ENCODE data around the gene SPART.
"Not testable (repeated sequence)": the region's sequence is repeated elsewhere in the genome, so short reads cannot be mapped to it uniquely, and the experiment has no call there.

SPART gene

DNA sequence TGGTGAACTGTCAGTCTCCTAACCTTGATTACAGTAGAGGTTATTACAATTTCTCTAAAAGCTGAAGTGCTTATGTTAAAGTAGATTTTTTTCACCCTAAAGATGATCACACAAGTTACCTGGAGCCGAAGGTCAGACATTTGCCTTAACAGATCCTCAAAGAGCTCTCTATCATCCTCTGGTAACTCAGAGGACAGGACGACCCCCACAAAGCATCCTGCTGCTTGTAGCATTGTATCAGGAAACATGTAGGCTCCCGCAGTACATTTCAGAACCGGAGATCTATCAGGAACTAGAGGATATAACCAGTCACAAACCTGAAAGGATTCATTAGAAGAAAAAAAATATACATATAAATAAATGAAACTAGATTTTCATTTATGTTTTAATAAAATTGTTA, 14.9 kb downstream of the SPART start:
- H3K4me1 Mint-ChIP-seq: peaks cover 27% of the 10 kb centered on the region
- no peak overlapping the region for H3K4me3 Mint-ChIP-seq
- H3K27ac Mint-ChIP-seq: peak overlapping the region in 1 of 3 experiments; percentile 68
- peaks cover 46% of the 10 kb centered on the region for H3K36me3 Mint-ChIP-seq (ENCODE audit: low read depth)
- TF ChIP-seq, protein P1, sequence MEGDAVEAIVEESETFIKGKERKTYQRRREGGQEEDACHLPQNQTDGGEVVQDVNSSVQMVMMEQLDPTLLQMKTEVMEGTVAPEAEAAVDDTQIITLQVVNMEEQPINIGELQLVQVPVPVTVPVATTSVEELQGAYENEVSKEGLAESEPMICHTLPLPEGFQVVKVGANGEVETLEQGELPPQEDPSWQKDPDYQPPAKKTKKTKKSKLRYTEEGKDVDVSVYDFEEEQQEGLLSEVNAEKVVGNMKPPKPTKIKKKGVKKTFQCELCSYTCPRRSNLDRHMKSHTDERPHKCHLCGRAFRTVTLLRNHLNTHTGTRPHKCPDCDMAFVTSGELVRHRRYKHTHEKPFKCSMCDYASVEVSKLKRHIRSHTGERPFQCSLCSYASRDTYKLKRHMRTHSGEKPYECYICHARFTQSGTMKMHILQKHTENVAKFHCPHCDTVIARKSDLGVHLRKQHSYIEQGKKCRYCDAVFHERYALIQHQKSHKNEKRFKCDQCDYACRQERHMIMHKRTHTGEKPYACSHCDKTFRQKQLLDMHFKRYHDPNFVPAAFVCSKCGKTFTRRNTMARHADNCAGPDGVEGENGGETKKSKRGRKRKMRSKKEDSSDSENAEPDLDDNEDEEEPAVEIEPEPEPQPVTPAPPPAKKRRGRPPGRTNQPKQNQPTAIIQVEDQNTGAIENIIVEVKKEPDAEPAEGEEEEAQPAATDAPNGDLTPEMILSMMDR (IDR thresholded peaks at IDR 0.05; ENCODE audit: unreplicated experiment in 3 of 3): no peak
- H3K9me3 Mint-ChIP-seq: no peaks in the 10 kb centered on the region
- H3K27me3 Mint-ChIP-seq (ENCODE audit: low read depth): no peaks in the 10 kb centered on the region

DNA sequence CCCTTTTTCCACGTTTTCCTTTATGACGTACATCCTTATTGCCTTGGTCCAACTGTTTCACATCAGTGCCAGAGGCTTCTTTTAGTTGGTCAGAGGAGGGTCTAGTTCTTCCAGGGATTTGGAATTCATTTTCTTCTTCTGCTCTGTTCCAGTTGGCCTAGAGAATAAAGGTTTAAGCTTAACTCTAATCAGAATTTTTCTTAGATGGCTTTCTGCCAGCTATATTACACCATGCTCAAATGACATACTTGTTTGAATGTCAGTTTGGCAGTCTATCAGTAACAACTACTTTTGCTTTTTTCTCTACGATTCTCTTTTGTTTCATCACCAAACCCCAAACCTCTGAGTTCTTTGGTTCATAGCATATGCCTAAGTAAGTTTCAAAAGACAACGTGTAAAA, 16.8 kb downstream of the SPART start:
- Mint-ChIP-seq H3K27me3 (ENCODE audit: low read depth) (no peaks in the 10 kb centered on the region), H3K36me3 (ENCODE audit: low read depth) (peaks cover 56% of the 10 kb centered on the region), H3K9me3 (no peaks in the 10 kb centered on the region), H3K4me3 (no peak overlapping the region), H3K4me1 (peaks cover 30% of the 10 kb centered on the region), H3K27ac (no peak overlapping the region)
- TF ChIP-seq, protein P1 (IDR thresholded peaks at IDR 0.05; ENCODE audit: unreplicated experiment in 3 of 3): no peak

DNA sequence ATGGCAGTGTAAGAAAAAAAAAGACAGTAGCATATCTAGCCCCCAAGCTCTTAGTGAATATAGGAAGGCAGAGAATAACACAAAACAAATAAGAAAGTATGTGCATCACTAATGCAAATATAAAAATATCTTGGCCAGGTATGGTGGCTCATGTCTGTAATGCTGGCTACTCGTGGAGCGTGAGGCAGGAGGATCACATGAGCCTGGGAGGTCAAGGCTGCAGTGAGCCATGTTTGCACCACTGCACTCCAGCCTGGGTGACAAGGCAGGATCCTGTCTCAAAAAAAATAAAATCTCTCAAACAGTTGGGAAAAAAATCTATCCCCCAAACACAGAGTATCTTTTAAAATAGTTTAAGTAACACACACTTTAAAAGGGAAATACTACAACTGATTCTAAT, 17.4 kb downstream of the SPART start:
- TF ChIP-seq, protein P1 (IDR thresholded peaks at IDR 0.05; ENCODE audit: unreplicated experiment in 3 of 3): no peak
- H3K27me3 Mint-ChIP-seq (ENCODE audit: low read depth): no peaks in the 10 kb centered on the region
- peaks cover 28% of the 10 kb centered on the region for H3K4me1 Mint-ChIP-seq
- peaks cover 57% of the 10 kb centered on the region for H3K36me3 Mint-ChIP-seq (ENCODE audit: low read depth)
- no peaks in the 10 kb centered on the region for H3K9me3 Mint-ChIP-seq
- no peak overlapping the region for H3K4me3 Mint-ChIP-seq
- no peak overlapping the region for H3K27ac Mint-ChIP-seq

DNA sequence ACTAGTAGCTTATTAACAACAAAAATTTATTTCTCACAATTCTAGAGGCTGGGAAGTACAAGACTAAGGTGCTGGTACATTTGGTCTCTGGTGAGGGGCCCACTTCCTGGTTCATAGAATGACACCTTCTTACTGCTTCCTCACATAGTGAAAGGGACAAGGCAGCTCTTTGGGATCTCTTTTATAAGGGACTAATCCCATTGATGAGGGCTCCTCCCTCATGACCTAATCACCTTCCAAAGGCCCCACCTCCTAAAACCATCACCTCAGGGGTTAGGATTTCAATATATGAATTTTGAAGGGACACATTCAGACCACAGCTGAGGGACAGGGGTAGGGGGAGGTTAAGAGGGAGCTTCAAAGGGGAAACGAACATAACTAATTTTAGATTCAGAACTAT, 20.3 kb downstream of the SPART start:
- peaks cover 24% of the 10 kb centered on the region for H3K4me1 Mint-ChIP-seq
- TF ChIP-seq, protein P1 (IDR thresholded peaks at IDR 0.05; ENCODE audit: unreplicated experiment in 3 of 3): no peak
- H3K9me3 Mint-ChIP-seq: no peaks in the 10 kb centered on the region
- no peak overlapping the region for H3K27ac Mint-ChIP-seq
- H3K27me3 Mint-ChIP-seq (ENCODE audit: low read depth): no peaks in the 10 kb centered on the region
- H3K36me3 Mint-ChIP-seq (ENCODE audit: low read depth): peaks cover 76% of the 10 kb centered on the region
- no peak overlapping the region for H3K4me3 Mint-ChIP-seq

DNA sequence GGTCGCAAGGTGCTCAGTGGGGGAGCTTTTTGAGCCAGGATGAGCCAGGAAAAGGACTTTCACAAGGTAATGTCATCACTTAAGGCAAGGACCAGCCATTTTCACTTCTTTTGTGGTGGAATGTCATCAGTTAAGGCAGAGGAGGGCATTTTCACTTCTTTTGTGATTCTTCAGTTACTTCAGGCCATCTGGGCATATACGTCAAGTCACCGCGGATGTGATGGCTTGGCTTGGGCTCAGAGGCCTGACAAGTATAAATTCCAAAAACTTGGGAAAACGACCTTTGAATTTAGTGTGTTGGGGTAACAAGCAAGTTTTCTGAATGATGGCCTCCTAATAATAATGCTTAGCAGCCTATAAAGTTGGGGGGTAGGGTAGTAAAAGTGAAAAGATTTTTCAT, 21.3 kb downstream of the SPART start:
- not testable (repeated sequence) for H3K4me3 Mint-ChIP-seq; H3K27me3 Mint-ChIP-seq (ENCODE audit: low read depth); H3K9me3 Mint-ChIP-seq; H3K27ac Mint-ChIP-seq
- Mint-ChIP-seq H3K36me3 (ENCODE audit: low read depth) (peaks cover 76% of the 10 kb centered on the region), H3K4me1 (peaks cover 21% of the 10 kb centered on the region)

DNA sequence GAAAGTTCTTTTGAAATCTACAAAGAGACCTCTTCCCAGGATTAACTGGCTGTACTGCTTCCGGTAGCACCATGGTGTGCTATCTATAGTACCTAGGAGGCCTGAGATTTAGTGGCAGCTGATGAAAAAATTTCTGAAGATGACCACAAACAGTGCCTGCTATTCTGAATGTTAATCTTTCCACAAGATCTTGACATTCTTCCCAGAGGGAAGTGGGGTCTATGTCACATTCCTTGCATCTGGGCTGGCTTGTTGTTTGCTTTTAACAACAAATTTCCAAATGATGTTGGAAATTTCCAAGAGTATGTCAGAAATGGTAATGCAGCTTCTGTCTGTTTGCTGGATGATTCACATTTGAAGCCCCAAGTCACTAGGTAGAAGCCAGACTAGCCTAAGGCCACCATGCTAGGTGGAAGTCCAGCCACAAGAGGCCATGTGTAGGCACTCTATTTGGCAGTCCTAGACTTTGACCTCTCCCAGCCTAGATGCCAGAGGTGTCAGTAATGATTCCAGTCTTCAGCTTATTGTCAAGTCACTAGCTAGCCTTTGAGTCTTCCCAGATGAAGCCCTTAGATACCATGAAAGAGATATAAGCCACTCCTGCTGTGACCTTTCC, 22.1 kb downstream of the SPART start:
- TF ChIP-seq, protein P1 (IDR thresholded peaks at IDR 0.05; ENCODE audit: unreplicated experiment in 3 of 3): no peak
- Mint-ChIP-seq H3K27me3 (ENCODE audit: low read depth) (no peaks in the 10 kb centered on the region), H3K4me1 (peaks cover 16% of the 10 kb centered on the region), H3K36me3 (ENCODE audit: low read depth) (peaks cover 78% of the 10 kb centered on the region), H3K27ac (no peak overlapping the region), H3K4me3 (no peak overlapping the region), H3K9me3 (no peaks in the 10 kb centered on the region)

All from nephron (organoid).